CD4-positive, alpha-beta T cell treated with Interleukin-1 beta for 1 hour (primary cell): ENCODE data around the gene CLNK.
"Not testable (repeated sequence)": the region's sequence is repeated elsewhere in the genome, so short reads cannot be mapped to it uniquely, and the experiment has no call there.

Source experiments
- DNase-seq, 2 donors: peaks; one replicate each; pipeline ENCODE4 v3.0.0-alpha.2; 2020 to 2022

CLNK gene

GRCh38 chr4:10659251-10659650 is 25.3 kb downstream of the CLNK start:
- DNase-seq = no peak

- no peak for DNase-seq
Observed at GRCh38 chr4:10656988-10657387, 27.6 kb downstream of the CLNK start.

- DNase-seq = no peak
Observed at GRCh38 chr4:10656420-10656819, 28.1 kb downstream of the CLNK start.

GRCh38 chr4:10655968-10656367 is 28.6 kb downstream of the CLNK start:
- DNase-seq = no peak

- no peak for DNase-seq
Observed at GRCh38 chr4:10648479-10648878, 36.1 kb downstream of the CLNK start.

GRCh38 chr4:10647846-10648245 is 36.7 kb downstream of the CLNK start:
- no peak for DNase-seq

- DNase-seq = no peak
Observed at GRCh38 chr4:10643600-10644425, 40.8 kb downstream of the CLNK start.

GRCh38 chr4:10640561-10641201 is 43.9 kb downstream of the CLNK start:
- DNase-seq = peak; percentile 8 to 38

- DNase-seq = no peak
Observed at GRCh38 chr4:10639664-10640063, 44.9 kb downstream of the CLNK start.

- DNase-seq = no peak
Observed at GRCh38 chr4:10639100-10639499, 45.5 kb downstream of the CLNK start.

- no peak for DNase-seq
Observed at GRCh38 chr4:10635091-10635490, 49.5 kb downstream of the CLNK start.

GRCh38 chr4:10629394-10629793 is 55.2 kb downstream of the CLNK start:
- no peak for DNase-seq

- DNase-seq = no peak
Observed at GRCh38 chr4:10625131-10625530, 59.4 kb downstream of the CLNK start.

- DNase-seq = no peak
Observed at GRCh38 chr4:10623862-10624261, 60.7 kb downstream of the CLNK start.

- no peak for DNase-seq
Observed at GRCh38 chr4:10623241-10623640, 61.3 kb downstream of the CLNK start.

- DNase-seq = no peak
Observed at GRCh38 chr4:10622728-10623127, 61.8 kb downstream of the CLNK start.

GRCh38 chr4:10620935-10621488 is 63.6 kb downstream of the CLNK start:
- DNase-seq = no peak

- no peak for DNase-seq
Observed at GRCh38 chr4:10619855-10620254, 64.7 kb downstream of the CLNK start.

GRCh38 chr4:10619220-10619619 is 65.3 kb downstream of the CLNK start:
- no peak for DNase-seq

- not testable (repeated sequence) for DNase-seq
Observed at GRCh38 chr4:10614926-10615325, 69.6 kb downstream of the CLNK start.

GRCh38 chr4:10613926-10614478 is 70.6 kb downstream of the CLNK start:
- DNase-seq = no peak

- no peak for DNase-seq
Observed at GRCh38 chr4:10612476-10612875, 72.1 kb downstream of the CLNK start.

GRCh38 chr4:10611673-10612072 is 72.9 kb downstream of the CLNK start:
- no peak for DNase-seq
